RPMI8226 (cell line): ENCODE data around the gene LONRF2.

ENCODE experiments used
- DNase-seq: peaks from one replicate; pipeline ENCODE4 v3.0.0-alpha.2; 2015

The LONRF2 gene

GRCh38 chr2:100274076-100274475 lies 48.2 kb downstream of the LONRF2 start:
- no peak for DNase-seq

GRCh38 chr2:100273387-100273786 lies 48.9 kb downstream of the LONRF2 start:
- DNase-seq: no peak

DNA sequence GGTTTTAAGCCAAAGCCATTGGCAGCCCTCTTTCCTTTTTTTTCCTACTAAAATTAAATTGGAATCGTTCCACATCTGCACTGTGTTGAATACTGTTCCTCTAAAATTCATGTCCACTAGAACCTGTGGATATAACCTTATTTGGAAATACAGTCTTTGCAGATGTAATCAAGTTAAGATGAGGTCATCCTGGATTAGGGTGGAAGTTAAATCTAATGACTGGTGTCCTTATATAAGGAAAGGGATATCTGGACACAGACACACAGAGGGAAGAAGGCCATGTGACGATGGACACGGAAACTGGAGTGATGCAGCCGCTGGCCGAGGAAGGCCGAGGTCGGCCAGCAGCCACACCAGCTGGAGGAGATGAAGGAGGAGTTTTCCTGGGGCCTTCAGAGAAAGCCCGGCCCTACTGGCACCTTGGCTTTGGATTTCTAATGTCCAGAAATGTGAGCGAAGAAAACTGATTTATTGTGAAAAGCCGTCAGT lies 49.4 kb downstream of the LONRF2 start:
- no peak for DNase-seq

DNA sequence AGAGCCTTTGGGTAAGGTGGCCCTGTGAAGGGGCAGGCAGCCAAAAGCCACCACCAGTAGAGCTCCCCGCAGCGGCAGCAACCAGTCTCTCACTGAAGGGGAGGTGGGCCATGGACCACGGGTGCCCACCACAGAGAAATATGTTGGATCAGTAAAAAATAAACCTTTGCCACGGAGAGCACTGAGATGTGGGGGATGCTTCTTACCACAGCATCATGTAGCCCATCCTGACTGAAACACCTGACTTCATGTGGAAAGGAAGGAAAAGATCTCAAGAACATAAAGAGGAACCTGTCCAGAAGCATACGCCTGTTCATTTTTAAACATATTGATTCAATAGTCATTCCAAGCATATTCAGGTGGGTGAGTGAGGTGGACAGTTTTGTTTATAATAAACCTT lies 51.1 kb downstream of the LONRF2 start:
- no peak for DNase-seq

- DNase-seq: no peak
Measured at GRCh38 chr2:100270381-100271146, 51.7 kb downstream of the LONRF2 start.

GRCh38 chr2:100269889-100270288 lies 52.4 kb downstream of the LONRF2 start:
- DNase-seq: no peak

- no peak for DNase-seq
Measured at GRCh38 chr2:100268986-100269385, 53.3 kb downstream of the LONRF2 start.

GRCh38 chr2:100267751-100268150 lies 54.5 kb downstream of the LONRF2 start:
- no peak for DNase-seq

GRCh38 chr2:100266126-100266525 lies 56.2 kb downstream of the LONRF2 start:
- DNase-seq: no peak

- no peak for DNase-seq
Measured at GRCh38 chr2:100265226-100265625, 57.1 kb downstream of the LONRF2 start.

- no peak for DNase-seq
Measured at GRCh38 chr2:100264651-100265050, 57.6 kb downstream of the LONRF2 start.

DNA sequence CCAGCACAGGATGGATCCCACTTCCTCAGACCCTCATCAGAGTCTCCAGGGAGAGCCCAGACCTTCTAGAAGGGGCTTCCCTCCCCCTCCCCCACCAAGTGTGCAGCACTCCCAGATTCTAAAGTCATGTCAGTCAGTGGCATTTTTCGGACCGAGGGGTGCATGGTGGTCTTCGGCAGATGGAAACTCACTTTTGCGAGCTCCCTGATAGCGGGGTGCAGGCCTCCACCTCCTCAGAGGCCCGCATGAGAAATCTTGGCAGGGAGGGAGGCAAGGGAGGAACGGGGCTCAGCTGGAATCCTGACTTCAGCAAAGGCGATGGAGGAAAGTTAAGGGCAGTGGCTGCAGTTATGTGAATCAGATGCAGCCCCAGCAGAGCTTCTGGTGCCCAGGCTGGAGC lies 58.2 kb downstream of the LONRF2 start:
- DNase-seq: no peak

DNA sequence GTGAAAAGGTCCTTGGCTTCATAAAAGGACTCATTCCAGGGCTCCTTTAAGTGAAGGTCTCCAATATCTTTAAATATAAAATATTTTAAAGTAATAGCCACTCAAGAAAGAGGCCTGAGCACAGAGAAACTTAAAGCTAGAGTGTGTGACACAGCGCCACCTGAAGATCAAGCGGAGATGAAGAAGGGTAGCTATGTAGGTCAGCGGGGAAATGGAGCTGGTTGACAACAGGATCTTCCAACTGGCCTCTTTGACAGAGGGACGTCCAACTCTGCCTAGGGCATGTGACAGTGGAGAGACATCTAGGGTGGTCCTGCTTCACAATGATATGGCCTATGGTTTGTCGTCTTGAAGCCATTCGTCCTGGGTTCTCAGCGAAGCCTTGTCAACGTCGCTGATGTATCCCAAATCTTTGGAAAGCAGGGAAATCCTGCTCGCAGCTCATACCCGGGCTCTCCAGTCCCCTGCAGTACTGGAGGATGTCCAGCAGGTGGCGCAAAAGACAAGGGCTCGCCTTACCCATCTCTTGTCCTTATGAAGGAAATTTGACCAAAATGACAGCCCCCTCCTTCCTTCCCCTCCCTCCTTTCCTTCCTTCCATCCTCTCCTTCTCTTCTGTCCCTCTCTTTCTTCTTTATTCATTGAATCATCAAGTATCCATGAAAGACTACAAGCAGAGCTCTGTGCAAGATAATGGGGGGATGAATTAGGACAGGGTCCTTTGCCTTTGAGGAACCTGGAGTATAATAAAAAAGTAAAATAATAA lies 59.6 kb downstream of the LONRF2 start:
- DNase-seq: peak; percentile 44

- DNase-seq: no peak
Measured at GRCh38 chr2:100262046-100262445, 60.3 kb downstream of the LONRF2 start.

GRCh38 chr2:100260712-100261620 lies 61.3 kb downstream of the LONRF2 start:
- peak; percentile 68 for DNase-seq

GRCh38 chr2:100259106-100259505 lies 63.2 kb downstream of the LONRF2 start:
- DNase-seq: no peak

GRCh38 chr2:100257939-100258338 lies 64.4 kb downstream of the LONRF2 start:
- DNase-seq: no peak

DNA sequence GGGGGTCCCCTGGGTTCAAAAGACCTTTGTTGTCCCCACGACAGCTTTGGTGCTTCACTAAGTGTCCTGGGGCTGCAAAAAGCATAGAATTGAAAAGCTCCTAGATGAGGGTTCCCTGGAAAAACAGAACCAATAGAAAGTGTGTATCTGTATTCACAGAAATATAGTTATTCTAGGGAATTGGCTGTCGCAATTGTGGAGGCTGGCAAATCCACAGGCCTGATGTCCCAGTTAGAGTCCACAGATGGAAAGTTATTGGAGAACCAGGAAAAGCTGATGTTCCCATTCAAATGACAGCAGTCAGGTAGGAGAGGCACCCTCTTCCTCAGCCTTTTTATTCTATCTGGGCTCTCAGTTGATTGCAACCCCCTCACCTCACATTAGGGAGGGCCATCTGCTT lies 65.5 kb downstream of the LONRF2 start:
- DNase-seq: no peak

GRCh38 chr2:100256416-100256815 lies 65.9 kb downstream of the LONRF2 start:
- no peak for DNase-seq

DNA sequence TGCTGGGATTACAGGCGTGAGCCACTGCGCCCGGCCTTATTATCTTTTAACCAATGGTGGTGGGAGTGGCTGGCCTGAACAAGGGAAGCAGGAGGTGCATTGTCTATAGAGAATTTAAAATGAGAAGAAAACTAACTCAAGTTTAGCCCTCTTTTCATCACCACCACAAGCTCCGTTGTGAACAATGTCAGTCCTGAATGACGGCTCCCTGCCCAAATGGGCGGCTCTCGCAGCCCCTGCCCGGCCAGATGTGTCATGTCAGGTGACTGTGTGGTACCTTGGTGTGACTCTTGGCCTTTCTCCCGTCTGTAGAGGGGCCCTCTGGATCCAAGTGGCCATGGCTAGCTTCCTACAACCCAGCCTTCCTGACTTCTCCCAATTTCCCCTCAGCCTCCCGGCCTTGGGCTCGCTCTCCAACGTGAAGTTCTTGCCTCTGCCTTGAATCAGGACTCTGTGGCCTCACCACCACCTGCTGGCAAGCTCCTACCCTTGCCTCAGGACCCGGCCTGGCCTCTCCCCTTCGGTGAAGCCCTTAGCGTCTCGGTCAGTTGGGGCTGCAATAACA lies 67.6 kb downstream of the LONRF2 start:
- DNase-seq: no peak

DNA sequence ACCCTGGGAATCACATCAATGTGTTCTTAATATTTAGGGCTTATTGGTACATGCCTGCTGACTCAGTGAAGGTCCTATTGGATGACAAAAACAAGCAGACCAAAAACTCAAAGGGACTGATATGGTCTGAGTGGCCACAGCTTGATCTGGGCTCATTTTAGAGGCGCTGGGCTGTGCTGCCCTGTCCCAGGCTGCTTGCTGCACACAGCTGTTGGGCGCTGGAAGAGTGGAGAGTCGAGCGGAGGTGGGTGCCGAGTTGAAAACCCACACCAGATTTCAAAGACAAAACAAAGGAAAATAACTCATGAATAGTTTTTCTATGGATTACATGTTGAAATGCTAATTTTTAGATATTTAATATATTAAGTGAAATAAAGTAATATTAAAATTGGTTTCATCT lies 68.5 kb downstream of the LONRF2 start:
- no peak for DNase-seq

DNA sequence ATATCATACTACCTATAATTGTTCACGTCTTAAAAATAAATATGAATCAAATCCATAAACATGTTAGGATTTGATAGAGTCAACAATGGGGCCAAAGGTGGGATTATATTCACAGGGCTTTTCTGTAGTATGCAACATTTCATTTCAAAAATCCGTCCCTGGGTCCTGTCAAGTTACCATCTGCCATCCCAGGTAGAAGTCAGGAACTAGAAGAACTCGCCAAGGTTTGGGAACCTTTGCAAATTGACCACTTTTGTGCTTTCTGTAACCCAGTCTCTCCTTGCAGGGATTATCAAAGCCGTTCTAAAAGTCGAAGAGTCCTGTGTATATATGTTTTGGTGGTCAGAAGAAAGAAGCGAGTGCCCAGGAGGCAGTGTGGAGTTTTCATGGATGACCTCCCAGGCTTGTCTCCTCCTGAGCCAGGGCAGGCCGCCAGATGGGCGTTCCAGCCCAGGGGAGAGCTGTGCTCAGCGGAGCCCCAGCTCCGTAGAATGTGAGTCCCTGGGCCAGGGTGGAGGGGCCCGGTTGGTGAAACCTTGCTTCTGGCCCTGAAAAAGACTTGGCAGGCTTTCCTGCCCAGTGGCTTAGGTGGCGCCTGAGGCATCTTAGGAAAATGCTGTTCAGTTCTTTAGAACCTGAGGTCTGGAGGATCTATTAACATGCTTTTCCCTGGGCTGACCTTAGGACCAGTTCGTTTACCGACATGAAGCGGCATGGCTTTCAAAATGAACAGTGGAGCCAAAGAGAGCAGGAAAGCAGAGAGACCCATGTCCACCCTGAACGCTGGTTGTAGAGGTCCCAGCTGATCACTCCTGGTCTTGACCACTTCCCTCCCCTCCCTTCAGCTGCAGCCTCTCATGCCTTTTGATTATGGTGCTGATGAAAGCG lies 69.2 kb downstream of the LONRF2 start:
- no peak for DNase-seq
